Measurements from ENCODE around the gene USP11. TPM values are rescaled to one million over a fixed set of nuclear protein-coding genes. Genes with fewer than 3 reads are reported as not detected.

Gene USP11
- total RNA-seq, 1 donor from 2014 or later: 33.7 TPM

Other genes starting within 250 kb of the USP11 start
- gene RGN, start 154.6 kb upstream of the USP11 start, total RNA-seq (ENCODE audit: insufficient read depth, low replicate concordance): 1.4 TPM
- gene NDUFB11, start 88.3 kb upstream of the USP11 start, total RNA-seq (ENCODE audit: insufficient read depth, low replicate concordance): 34.2 TPM
- 28.4 TPM for gene RBM10, start 87.8 kb upstream of the USP11 start, total RNA-seq (ENCODE audit: insufficient read depth, low replicate concordance)
- gene UBA1, start 39.2 kb upstream of the USP11 start, total RNA-seq (ENCODE audit: insufficient read depth, low replicate concordance): 36.8 TPM
- gene CDK16, start 14.3 kb upstream of the USP11 start, total RNA-seq (ENCODE audit: insufficient read depth, low replicate concordance): 36.4 TPM
- gene ZNF157, start 137.6 kb downstream of the USP11 start, total RNA-seq (ENCODE audit: insufficient read depth, low replicate concordance): 0.96 TPM